Neutrophil (primary cell): Measurements from ENCODE around the gene VSX1.

Experiments used
- H3K27ac ChIP-seq: fragments of 200-600 bp; sonication (generic); 2 replicates; pipeline ENCODE4 v1.5.1; 2016; ENCODE audit warnings: mild to moderate bottlenecking, moderate library complexity
- H3K27me3 ChIP-seq: fragments of 200-600 bp; sonication (generic); 2 replicates; pipeline ENCODE4 v1.6.0; 2016; ENCODE audit warnings: mild to moderate bottlenecking
- H3K36me3 ChIP-seq: fragments of 200-600 bp; sonication (generic); 2 replicates; pipeline ENCODE4 v1.5.1; 2017
- H3K4me1 ChIP-seq, 2 experiments: fragments of 200-600 bp in 1 of 2; sonication (generic) in 1 of 2; 1 replicate in 1 of 2; 2 replicates in 1 of 2; pipeline versions ENCODE4 v1.5.1 to v1.6.1; 2013 to 2016; ENCODE audit warnings: low read depth in 1 of 2, low read length in 1 of 2, mild to moderate bottlenecking in 1 of 2, moderate library complexity in 1 of 2; ENCODE audit not compliant: control insufficient read depth in 1 of 2, insufficient read depth in 1 of 2
- H3K4me3 ChIP-seq, 2 experiments: fragments of 200-600 bp in 1 of 2; sonication (generic) in 1 of 2; 1 replicate in 1 of 2; 2 replicates in 1 of 2; pipeline ENCODE4 v1.5.1; 2013 to 2016; ENCODE audit warnings: low read depth in 1 of 2, low read length in 1 of 2, mild to moderate bottlenecking in 1 of 2, moderate library complexity in 1 of 2
- H3K9me3 ChIP-seq: fragments of 200-600 bp; sonication (generic); 2 replicates; pipeline ENCODE4 v1.5.1; 2016
- TF ChIP-seq, protein P1 (sequence below): fragments of 200-600 bp; sonication (generic); IDR thresholded peaks from 2 replicates; pipeline ENCODE4 v1.5.1; 2016; ENCODE audit warnings: antibody characterized with exemption

The VSX1 gene

DNA sequence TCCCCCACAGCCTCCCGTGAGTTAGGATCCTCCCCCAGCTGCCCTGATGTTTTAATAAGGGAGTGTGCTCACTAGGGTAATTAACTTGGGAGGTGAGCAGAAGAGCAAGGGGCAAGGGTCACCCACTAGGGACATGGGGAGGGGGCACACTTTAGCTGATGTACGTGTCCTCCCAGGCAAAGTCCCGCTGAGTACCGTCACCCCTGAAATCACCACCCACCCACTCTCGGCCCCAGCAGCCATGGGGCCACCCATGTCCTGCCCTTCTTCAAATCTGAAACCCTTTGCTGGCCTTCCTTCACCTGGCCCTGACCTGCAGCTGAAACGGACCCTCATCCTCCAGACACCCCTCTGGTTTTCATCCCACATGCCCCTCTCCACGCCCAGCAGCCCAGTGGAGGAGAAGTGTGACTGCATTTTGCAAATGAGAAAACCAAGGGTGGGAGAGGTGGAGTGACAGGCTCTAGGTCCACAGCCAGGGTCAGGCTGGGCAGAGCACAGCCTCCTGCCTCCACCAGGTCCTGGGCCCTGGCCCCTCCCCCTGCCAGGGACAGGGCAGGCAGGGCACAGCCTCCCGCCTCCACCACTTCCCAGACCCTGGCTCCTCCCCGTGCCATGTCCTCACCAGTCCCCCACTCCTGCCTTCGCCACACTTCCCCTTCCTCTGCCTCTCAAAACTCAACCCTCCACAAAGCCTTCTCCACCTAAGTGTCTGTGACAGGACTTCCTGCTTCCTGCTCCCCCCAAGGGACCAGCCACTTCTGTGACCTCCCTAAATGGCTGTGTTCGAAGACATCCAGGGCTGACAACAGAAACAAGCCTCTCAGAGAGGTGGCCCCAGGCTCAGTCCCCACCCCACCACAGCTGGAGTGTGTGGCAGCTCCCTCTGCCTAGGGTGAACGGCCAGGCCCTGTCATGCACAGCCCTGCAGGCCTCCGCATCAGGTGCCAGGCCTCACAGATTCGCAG lies 39.1 kb downstream of the VSX1 start:
- Histone ChIP-seq H3K4me3 (peak overlapping the region in 1 of 2 experiments; percentile 7), H3K27ac (peak overlapping the region; percentile 85), H3K9me3 (no peaks in the 10 kb centered on the region), H3K27me3 (no peaks in the 10 kb centered on the region), H3K36me3 (peaks cover 12% of the 10 kb centered on the region), H3K4me1 (peaks cover 31 to 39% of the 10 kb centered on the region in 2 experiments)
- TF ChIP-seq, protein P1, sequence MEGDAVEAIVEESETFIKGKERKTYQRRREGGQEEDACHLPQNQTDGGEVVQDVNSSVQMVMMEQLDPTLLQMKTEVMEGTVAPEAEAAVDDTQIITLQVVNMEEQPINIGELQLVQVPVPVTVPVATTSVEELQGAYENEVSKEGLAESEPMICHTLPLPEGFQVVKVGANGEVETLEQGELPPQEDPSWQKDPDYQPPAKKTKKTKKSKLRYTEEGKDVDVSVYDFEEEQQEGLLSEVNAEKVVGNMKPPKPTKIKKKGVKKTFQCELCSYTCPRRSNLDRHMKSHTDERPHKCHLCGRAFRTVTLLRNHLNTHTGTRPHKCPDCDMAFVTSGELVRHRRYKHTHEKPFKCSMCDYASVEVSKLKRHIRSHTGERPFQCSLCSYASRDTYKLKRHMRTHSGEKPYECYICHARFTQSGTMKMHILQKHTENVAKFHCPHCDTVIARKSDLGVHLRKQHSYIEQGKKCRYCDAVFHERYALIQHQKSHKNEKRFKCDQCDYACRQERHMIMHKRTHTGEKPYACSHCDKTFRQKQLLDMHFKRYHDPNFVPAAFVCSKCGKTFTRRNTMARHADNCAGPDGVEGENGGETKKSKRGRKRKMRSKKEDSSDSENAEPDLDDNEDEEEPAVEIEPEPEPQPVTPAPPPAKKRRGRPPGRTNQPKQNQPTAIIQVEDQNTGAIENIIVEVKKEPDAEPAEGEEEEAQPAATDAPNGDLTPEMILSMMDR: no peak

DNA sequence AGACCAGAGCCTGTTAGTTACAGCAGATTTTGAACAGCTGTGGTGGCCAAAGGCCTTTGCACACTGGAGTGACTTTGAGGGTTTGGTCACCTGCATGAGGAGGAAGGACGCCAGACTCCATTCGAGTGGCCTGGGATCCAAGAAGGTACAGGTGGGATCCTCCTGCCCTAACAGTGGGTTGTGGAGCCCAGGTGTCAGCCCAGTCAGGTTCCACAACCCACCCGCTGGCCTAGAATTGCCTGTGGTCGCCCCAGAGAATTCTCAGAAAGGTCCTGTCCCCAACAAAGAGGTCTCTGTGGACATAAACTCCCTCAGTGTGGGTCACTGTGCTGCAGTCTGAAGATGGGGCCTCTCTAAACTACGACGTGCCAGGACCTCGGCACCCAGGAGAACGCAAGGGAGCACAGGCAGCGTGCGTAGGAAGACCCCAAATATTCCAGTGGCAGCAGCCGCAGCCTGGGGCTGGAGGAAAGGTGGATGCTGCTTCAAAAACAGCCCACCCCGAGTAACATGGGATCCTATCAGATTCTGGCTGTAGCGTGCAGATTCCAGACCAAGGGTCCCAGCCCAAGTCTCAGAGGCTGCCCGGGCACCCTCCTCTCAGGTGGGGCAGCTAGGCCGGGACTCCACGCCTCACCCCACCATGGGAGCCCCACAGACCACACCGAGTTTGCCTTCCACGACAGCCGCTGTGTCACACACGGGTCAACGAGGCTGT lies 40.0 kb downstream of the VSX1 start:
- Histone ChIP-seq H3K9me3 (no peaks in the 10 kb centered on the region), H3K27me3 (no peaks in the 10 kb centered on the region), H3K4me1 (peaks cover 33 to 42% of the 10 kb centered on the region in 2 experiments), H3K36me3 (peaks cover 7% of the 10 kb centered on the region), H3K27ac (peak overlapping the region; percentile 85), H3K4me3 (no peak overlapping the region)
- TF ChIP-seq, protein P1: no peak

DNA sequence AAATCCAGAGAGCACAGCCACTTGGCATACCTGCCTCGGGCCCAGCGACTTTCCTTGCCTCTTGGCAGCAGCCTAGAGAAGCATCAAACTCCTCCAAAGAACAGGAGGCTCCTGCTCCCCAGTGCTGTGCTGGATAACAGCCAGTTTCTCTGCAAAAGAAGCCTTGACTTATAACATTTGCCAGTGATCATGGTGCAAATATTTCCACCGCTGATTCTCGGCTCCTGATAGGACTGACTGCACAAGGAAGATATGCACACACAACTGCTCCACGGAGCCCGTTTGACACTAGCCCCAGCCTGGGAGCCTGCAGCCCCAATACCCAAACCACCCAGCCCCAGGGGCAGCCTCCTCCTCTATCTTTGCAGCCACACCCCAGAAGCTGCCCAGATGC lies 41.5 kb downstream of the VSX1 start:
- Histone ChIP-seq H3K27ac (no peak overlapping the region), H3K27me3 (no peaks in the 10 kb centered on the region), H3K9me3 (no peaks in the 10 kb centered on the region), H3K4me3 (no peak overlapping the region), H3K4me1 (peaks cover 44 to 55% of the 10 kb centered on the region in 2 experiments), H3K36me3 (no peaks in the 10 kb centered on the region)
- TF ChIP-seq, protein P1: no peak

DNA sequence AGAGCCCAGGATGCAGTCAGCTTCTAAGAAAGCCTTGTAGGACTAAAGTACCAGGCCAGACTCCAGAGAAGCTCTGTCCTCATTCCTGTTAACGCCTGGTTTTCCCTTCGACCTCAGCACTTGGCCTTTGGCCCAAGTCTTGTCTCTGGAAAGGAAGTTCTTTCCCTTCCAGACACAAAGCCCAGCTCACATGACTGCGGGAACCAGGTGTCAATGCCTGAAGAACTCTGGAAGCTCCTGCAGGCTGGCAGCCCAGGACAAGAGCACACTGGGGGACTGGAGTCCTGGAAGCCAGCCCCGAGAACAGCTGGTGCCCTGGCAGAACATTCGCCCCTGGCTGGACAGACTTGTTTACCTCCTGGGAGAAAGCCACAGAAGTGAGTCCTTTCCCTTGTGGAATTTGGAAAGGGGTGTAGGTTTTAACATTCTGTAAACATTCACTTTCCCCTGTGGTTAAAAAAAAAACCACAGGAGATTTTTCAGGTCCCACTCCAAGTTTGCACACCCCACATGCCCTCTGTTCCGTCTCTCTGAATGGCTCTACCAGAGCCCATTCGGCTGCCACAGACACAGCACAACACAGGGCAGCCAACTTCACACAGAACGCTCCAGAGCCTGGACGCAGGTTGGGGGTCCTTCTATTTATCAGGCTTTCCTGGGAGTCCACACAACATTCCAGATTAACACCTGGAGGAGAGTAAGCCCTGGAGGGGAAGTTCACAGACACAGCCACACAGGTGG lies 42.1 kb downstream of the VSX1 start:
- Histone ChIP-seq H3K4me3 (no peak overlapping the region), H3K9me3 (no peaks in the 10 kb centered on the region), H3K4me1 (peaks cover 38 to 50% of the 10 kb centered on the region in 2 experiments), H3K27me3 (no peaks in the 10 kb centered on the region), H3K36me3 (no peaks in the 10 kb centered on the region), H3K27ac (no peak overlapping the region)
- TF ChIP-seq, protein P1: no peak

DNA sequence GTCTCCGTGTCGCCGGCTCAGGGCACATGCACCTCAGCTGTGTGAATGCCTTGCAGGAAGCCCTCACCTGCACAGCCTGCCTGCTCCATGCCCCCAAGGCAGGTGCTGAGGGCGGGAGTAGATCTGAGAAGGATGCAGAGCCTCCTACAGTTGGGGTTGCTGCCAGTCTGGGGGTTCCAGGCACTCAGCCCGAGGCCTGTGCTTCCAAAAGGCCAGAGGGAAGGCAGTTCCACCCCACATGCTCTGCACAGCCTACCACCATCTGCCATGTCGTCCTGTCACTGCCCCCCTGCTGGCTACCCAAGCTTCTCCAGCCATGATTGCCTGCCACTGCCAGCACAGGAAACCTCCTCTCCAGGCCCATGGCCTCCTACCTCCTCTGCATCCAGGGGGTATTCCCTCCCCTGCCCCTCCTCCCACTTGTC lies 43.3 kb downstream of the VSX1 start:
- Histone ChIP-seq H3K36me3 (no peaks in the 10 kb centered on the region), H3K4me1 (peaks cover 29 to 37% of the 10 kb centered on the region in 2 experiments), H3K4me3 (no peak overlapping the region), H3K27ac (no peak overlapping the region), H3K9me3 (no peaks in the 10 kb centered on the region), H3K27me3 (no peaks in the 10 kb centered on the region)
- TF ChIP-seq, protein P1: no peak
